Neuron (in vitro differentiated cells): ENCODE results near the gene DLGAP1.
"Not testable (repeated sequence)": the region's sequence is repeated elsewhere in the genome, so short reads cannot be mapped to it uniquely, and the experiment has no call there.

Experiments used
- H2AFZ ChIP-seq: one replicate; pipeline ENCODE4 v1.6.1; 2013; ENCODE audit warnings: low read depth, mild to moderate bottlenecking, inconsistent platforms, low read length, moderate library complexity
- H3K27me3 ChIP-seq: one replicate; pipeline ENCODE4 v1.6.1; 2013; ENCODE audit warnings: low read length; ENCODE audit not compliant: insufficient read depth
- H3K36me3 ChIP-seq: one replicate; pipeline ENCODE4 v1.6.1; 2013; ENCODE audit warnings: low read length; ENCODE audit not compliant: insufficient read depth
- H3K4me1 ChIP-seq: one replicate; pipeline ENCODE4 v1.6.1; 2013; ENCODE audit warnings: low read length; ENCODE audit not compliant: insufficient read depth
- H3K4me3 ChIP-seq: 2 replicates; pipeline ENCODE4 v1.5.1; 2013; ENCODE audit warnings: mild to moderate bottlenecking, low read length, moderate library complexity
- H3K9me3 ChIP-seq: one replicate; pipeline ENCODE4 v1.6.1; 2013; ENCODE audit warnings: low read length

DLGAP1 gene

GRCh38 chr18:4035521-4035920 lies 419.6 kb downstream of the DLGAP1 start:
- H3K4me1 ChIP-seq = no peaks in the 10 kb centered on the region
- H3K27me3 ChIP-seq = no peaks in the 10 kb centered on the region
- H3K4me3 ChIP-seq = no peak overlapping the region
- no peak overlapping the region for H2AFZ ChIP-seq
- H3K36me3 ChIP-seq = no peaks in the 10 kb centered on the region
- no peaks in the 10 kb centered on the region for H3K9me3 ChIP-seq

GRCh38 chr18:4034815-4035214 lies 420.3 kb downstream of the DLGAP1 start:
- not testable (repeated sequence) for H2AFZ ChIP-seq, H3K9me3 ChIP-seq, H3K36me3 ChIP-seq, H3K27me3 ChIP-seq, H3K4me3 ChIP-seq, H3K4me1 ChIP-seq

DNA sequence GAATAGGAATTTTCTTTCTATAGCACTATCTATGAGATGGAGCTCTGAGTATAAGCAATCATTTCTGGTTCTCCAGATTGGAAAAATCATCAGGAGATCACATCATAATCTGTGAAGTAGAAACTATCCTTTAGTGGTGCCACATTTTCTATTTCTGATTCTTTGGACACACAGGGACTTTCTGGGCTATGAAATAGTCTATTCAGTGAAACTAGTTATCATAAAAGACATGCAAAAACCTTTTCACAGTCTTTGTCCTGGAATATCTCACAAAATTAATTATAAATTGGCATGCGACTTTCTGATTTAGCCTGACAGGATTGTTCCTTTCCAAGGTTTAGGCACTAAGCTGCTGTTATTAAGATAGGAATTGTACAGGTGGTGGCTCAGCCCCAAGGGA lies 428.6 kb downstream of the DLGAP1 start:
- no peaks in the 10 kb centered on the region for H3K4me1 ChIP-seq
- H3K36me3 ChIP-seq = no peaks in the 10 kb centered on the region
- no peak overlapping the region for H3K4me3 ChIP-seq
- no peaks in the 10 kb centered on the region for H3K27me3 ChIP-seq
- no peaks in the 10 kb centered on the region for H3K9me3 ChIP-seq
- H2AFZ ChIP-seq = no peak overlapping the region

DNA sequence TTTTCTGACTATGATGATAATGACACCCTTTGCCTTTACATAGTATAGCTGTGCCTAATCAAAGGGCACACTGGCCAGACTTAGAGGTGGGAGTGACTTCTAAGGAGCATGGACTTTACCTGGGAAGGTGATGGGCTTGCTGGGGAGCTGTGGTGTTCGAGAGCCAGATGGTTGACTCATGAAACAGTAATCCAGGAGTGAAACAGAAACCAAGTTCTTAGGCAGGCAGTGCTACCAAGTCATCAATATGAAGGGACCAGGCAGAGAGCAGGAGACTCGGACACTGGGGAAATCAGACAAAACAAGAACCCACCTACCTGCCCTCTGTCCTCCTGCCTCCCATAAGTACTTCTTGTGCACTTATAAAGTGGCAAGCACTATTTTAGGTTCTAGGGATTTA lies 430.4 kb downstream of the DLGAP1 start:
- no peak overlapping the region for H3K4me3 ChIP-seq
- no peak overlapping the region for H2AFZ ChIP-seq
- H3K9me3 ChIP-seq = no peaks in the 10 kb centered on the region
- no peaks in the 10 kb centered on the region for H3K27me3 ChIP-seq
- H3K36me3 ChIP-seq = no peaks in the 10 kb centered on the region
- H3K4me1 ChIP-seq = no peaks in the 10 kb centered on the region

- H3K27me3 ChIP-seq, H3K36me3 ChIP-seq, H2AFZ ChIP-seq, H3K4me3 ChIP-seq, H3K9me3 ChIP-seq, H3K4me1 ChIP-seq: not testable (repeated sequence)
Measured at GRCh38 chr18:4022749-4023148, 432.4 kb downstream of the DLGAP1 start.

- Histone ChIP-seq H3K9me3 (no peaks in the 10 kb centered on the region), H2AFZ (no peak overlapping the region), H3K4me1 (no peaks in the 10 kb centered on the region), H3K27me3 (no peaks in the 10 kb centered on the region), H3K4me3 (no peak overlapping the region), H3K36me3 (no peaks in the 10 kb centered on the region)
Measured at GRCh38 chr18:4020026-4020425, 435.1 kb downstream of the DLGAP1 start.

GRCh38 chr18:4017480-4017879 lies 437.6 kb downstream of the DLGAP1 start:
- no peaks in the 10 kb centered on the region for H3K27me3 ChIP-seq
- H3K36me3 ChIP-seq = no peaks in the 10 kb centered on the region
- no peaks in the 10 kb centered on the region for H3K9me3 ChIP-seq
- H3K4me3 ChIP-seq = no peak overlapping the region
- H2AFZ ChIP-seq = no peak overlapping the region
- no peaks in the 10 kb centered on the region for H3K4me1 ChIP-seq

DNA sequence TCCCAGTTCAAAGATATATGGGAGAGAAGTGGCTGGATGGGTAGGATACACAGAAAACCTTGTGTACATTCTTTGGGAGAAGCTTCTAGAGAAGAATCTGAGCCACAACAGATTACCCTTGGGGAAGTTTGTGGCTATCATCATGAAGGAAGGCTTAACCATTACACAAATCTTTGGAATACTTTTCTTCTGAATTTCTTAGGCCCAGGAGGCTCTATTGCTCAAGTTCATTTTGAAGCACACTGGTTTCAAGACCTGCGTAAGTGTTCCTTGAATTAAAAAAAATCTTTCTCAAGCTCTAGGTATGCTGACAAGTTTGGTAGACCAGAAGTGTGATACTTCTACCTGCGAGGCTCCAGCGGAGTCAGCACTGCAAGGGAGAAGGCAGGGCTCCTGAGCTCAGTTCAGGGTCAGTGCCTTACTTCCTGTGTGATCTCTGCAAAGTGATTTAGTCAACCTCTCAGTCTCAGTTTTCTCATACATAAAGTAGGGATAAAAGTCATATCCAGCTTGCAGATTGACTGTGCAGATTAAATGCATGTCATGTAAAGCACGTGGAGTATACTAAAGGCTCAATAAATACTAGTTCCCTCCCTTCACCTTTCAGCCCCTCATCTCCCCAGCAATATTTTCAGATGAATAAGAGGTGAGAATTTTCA lies 438.6 kb downstream of the DLGAP1 start:
- Histone ChIP-seq H3K27me3 (no peaks in the 10 kb centered on the region), H3K4me1 (no peaks in the 10 kb centered on the region), H3K4me3 (no peak overlapping the region), H3K36me3 (no peaks in the 10 kb centered on the region), H3K9me3 (no peaks in the 10 kb centered on the region), H2AFZ (no peak overlapping the region)

GRCh38 chr18:4007846-4008245 lies 447.3 kb downstream of the DLGAP1 start:
- no peaks in the 10 kb centered on the region for H3K36me3 ChIP-seq

GRCh38 chr18:4004183-4004829 lies 450.8 kb downstream of the DLGAP1 start:
- no peak overlapping the region for H3K4me3 ChIP-seq
- no peaks in the 10 kb centered on the region for H3K4me1 ChIP-seq
- H3K27me3 ChIP-seq = no peaks in the 10 kb centered on the region

More at GRCh38 chr18:4007846-4008245, 447.3 kb downstream of the DLGAP1 start:
- no peak overlapping the region for H3K4me3 ChIP-seq
- H3K4me1 ChIP-seq = no peaks in the 10 kb centered on the region
- H2AFZ ChIP-seq = no peak overlapping the region
- no peaks in the 10 kb centered on the region for H3K9me3 ChIP-seq
- H3K27me3 ChIP-seq = no peaks in the 10 kb centered on the region

DNA sequence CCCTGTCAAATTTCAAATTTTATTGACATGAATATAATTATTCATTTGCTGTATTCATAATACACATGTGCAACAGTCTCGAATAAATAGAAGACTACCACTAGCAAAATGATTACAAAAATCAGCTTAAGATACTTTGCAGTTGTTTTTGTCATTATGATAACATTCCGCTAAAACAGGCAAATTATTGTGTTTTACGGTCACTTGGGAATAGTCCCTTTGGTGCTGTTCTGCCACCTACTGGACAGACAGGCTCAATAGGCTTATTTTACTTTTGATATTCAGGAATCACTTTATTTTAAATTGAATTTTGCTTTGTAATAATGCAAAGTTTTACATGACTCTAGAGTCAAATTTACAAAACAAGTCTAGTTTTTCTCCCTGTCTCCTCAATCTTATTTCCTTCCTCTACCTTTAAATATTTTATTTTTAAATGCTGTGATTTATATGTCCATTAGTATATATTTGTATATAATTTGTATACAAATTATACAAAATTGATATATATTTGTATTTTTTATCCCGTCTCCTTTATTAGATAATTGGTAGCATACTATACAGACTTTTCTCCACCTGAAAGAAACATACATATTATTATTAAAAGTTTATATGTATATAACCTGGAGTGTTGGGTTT lies 456.3 kb downstream of the DLGAP1 start:
- H3K4me1 ChIP-seq = no peaks in the 10 kb centered on the region
- no peak overlapping the region for H2AFZ ChIP-seq
- H3K4me3 ChIP-seq = no peak overlapping the region
- H3K9me3 ChIP-seq = no peaks in the 10 kb centered on the region
- no peaks in the 10 kb centered on the region for H3K36me3 ChIP-seq
- no peaks in the 10 kb centered on the region for H3K27me3 ChIP-seq

More at GRCh38 chr18:4004183-4004829, 450.8 kb downstream of the DLGAP1 start:
- H2AFZ ChIP-seq = no peak overlapping the region
- no peaks in the 10 kb centered on the region for H3K36me3 ChIP-seq
- no peaks in the 10 kb centered on the region for H3K9me3 ChIP-seq

GRCh38 chr18:3995476-3996102 lies 459.5 kb downstream of the DLGAP1 start:
- no peaks in the 10 kb centered on the region for H3K9me3 ChIP-seq
- H3K36me3 ChIP-seq = no peaks in the 10 kb centered on the region
- no peaks in the 10 kb centered on the region for H3K4me1 ChIP-seq
- H3K4me3 ChIP-seq = no peak overlapping the region
- no peak overlapping the region for H2AFZ ChIP-seq
- H3K27me3 ChIP-seq = no peaks in the 10 kb centered on the region

DNA sequence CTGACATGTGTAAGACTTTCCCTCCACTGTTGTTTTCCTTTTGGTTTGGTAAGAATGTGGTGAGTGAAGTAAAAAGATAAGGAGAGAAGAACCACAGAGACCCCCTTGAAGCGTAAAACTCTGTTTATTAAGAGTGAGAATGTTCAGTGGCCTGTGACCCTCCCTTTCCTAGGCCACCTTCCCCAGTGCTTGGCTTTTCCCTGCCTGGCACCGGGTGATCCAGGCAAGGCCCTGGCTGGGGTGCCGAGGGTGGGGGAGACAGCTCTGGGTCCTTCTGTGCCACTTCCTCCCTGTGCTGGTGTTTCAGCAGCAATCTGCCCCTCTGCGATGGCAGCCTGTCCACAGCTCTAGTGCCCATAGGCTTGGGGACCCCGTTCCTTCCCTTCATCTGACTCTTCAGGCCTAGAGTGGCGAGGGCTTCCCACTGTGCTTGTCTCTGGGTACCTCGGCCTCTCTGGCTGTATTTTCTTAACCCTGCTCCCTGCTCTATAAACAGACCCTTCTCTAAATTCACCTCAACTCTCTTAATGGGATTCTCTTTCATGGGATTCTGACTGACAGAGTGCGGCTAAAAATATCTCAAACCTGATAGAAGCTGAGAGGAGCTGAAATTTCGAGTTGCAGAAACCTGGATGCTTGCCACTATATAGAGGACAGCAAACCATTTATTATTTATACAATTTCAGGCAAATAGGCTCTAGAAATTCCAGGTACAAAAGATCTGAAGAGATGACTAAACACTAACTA lies 461.0 kb downstream of the DLGAP1 start:
- no peaks in the 10 kb centered on the region for H3K4me1 ChIP-seq

More for the DNA sequence above, 461.0 kb downstream of the DLGAP1 start:
- Histone ChIP-seq H2AFZ (no peak overlapping the region), H3K27me3 (no peaks in the 10 kb centered on the region), H3K9me3 (no peaks in the 10 kb centered on the region), H3K36me3 (no peaks in the 10 kb centered on the region), H3K4me3 (no peak overlapping the region)
